GM19328 (cell line): ENCODE data around the gene RWDD3.

Source experiments
- ATAC-seq: cut with Tn5 transposase; IDR thresholded peaks from one replicate; pipeline ENCODE4 v1.9.1; 2021; ENCODE audit warnings: mild to moderate bottlenecking, moderate library complexity; ENCODE audit not compliant: unreplicated experiment

Gene RWDD3

GRCh38 chr1:95281781-95282517 lies 47.9 kb downstream of the RWDD3 start:
- no peak for ATAC-seq

- no peak for ATAC-seq
These were observed 48.5 kb downstream of the RWDD3 start for GRCh38 chr1:95282518-95282895.

GRCh38 chr1:95284420-95284819 lies 50.4 kb downstream of the RWDD3 start:
- no peak for ATAC-seq

GRCh38 chr1:95286479-95286878 lies 52.5 kb downstream of the RWDD3 start:
- ATAC-seq, result no peak

- no peak for ATAC-seq
These were observed 53.1 kb downstream of the RWDD3 start for GRCh38 chr1:95287081-95287480.

GRCh38 chr1:95287825-95288224 lies 53.8 kb downstream of the RWDD3 start:
- no peak for ATAC-seq
